ENCODE results near the gene TREML1. TPM values are rescaled to one million over a fixed set of nuclear protein-coding genes. Genes with fewer than 3 reads are reported as not detected.

TREML1 gene
- total RNA-seq, 6 donors from 2014 or later = 2.6 to 6.3 (median 4.4) TPM; not detected in 2

DNA sequence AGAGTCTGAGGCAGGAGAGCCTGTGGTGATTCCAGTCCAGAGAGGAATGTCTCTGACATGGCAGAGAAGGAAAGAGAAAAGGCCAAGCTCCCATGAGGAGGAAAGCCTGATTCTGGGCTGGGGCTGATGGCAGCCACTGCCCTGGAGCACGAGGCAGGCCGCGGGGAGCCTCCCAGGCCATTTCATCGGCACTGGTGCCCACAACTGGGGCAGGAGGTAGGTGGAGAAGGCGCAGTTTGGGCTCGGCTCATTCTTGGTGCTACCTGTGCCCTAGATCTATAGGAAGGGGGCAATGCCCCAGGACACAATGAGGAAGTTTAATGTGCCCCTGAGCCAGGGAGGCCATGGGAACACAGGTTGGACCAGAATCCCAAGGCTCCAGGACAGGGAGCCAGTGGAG is 2.6 kb upstream of the TREML1 start:
- no peak for ATAC-seq (ENCODE audit: low FRiP score in 2 of 2)
- 90 to 95% methylated on average over 6 of the region's 6 CpGs for WGBS, 2 donors
- H3K4me1 ChIP-seq = peaks cover 0 to 6% (median 2%) of the 10 kb centered on the region in 4 donors
- no peaks in the 10 kb centered on the region for H3K27me3 ChIP-seq
- peak in 1 of 2 donors; percentile 18 for DNase-seq
- H3K36me3 ChIP-seq = no peaks in the 10 kb centered on the region
- TF ChIP-seq, protein P1, sequence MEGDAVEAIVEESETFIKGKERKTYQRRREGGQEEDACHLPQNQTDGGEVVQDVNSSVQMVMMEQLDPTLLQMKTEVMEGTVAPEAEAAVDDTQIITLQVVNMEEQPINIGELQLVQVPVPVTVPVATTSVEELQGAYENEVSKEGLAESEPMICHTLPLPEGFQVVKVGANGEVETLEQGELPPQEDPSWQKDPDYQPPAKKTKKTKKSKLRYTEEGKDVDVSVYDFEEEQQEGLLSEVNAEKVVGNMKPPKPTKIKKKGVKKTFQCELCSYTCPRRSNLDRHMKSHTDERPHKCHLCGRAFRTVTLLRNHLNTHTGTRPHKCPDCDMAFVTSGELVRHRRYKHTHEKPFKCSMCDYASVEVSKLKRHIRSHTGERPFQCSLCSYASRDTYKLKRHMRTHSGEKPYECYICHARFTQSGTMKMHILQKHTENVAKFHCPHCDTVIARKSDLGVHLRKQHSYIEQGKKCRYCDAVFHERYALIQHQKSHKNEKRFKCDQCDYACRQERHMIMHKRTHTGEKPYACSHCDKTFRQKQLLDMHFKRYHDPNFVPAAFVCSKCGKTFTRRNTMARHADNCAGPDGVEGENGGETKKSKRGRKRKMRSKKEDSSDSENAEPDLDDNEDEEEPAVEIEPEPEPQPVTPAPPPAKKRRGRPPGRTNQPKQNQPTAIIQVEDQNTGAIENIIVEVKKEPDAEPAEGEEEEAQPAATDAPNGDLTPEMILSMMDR (IDR thresholded peaks at IDR 0.05) = no peak
- no peak for TF ChIP-seq POLR2AphosphoS5 (IDR thresholded peaks at IDR 0.05)
- no peak for TF ChIP-seq POLR2A (IDR thresholded peaks at IDR 0.05)
- TF ChIP-seq EP300 (IDR thresholded peaks at IDR 0.05) = no peak
- H3K27ac ChIP-seq = no peak overlapping the region
- no peak overlapping the region for H3K4me3 ChIP-seq
- H3K9me3 ChIP-seq = no peaks in the 10 kb centered on the region

DNA sequence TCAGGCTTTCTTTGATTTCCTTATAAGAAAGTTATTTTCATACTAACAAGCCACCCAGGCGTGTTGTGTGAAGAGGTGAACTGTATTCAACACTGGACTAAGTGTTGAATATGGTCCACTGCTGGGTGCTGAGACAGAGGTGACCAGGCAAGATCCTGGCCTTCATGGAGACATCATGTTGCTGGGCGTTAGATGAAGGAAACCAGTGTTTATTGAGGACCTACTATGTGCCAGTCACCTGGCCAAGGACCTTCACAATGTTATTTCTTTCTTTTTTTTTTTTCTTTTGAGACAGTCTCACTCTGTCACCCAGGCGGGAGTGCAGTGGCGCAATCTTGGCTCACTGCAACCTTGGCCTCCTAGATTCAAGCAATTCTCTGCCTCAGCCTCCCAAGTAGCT is 1.9 kb upstream of the TREML1 start:
- DNase-seq (no peak), ATAC-seq (ENCODE audit: low FRiP score in 2 of 2) (no peak)
- H3K36me3 ChIP-seq = no peaks in the 10 kb centered on the region
- H3K27ac ChIP-seq = no peak overlapping the region
- no peaks in the 10 kb centered on the region for H3K27me3 ChIP-seq
- peaks cover 0 to 6% (median 2%) of the 10 kb centered on the region in 4 donors for H3K4me1 ChIP-seq
- no peak for TF ChIP-seq POLR2AphosphoS5 (IDR thresholded peaks at IDR 0.05)
- TF ChIP-seq EP300 (IDR thresholded peaks at IDR 0.05) = no peak
- TF ChIP-seq, protein P1 (IDR thresholded peaks at IDR 0.05) = no peak
- no peak for TF ChIP-seq POLR2A (IDR thresholded peaks at IDR 0.05)
- no peak overlapping the region for H3K4me3 ChIP-seq
- WGBS, 2 donors = 85 to 89% methylated on average over 4 of the region's 4 CpGs
- H3K9me3 ChIP-seq = no peaks in the 10 kb centered on the region

GRCh38 chr6:41155132-41155805 is 1.1 kb upstream of the TREML1 start:
- no peaks in the 10 kb centered on the region for H3K9me3 ChIP-seq
- DNase-seq (no peak), ATAC-seq (ENCODE audit: low FRiP score in 2 of 2) (no peak)
- no peaks in the 10 kb centered on the region for H3K27me3 ChIP-seq
- TF ChIP-seq, protein P1 (IDR thresholded peaks at IDR 0.05) = no peak
- TF ChIP-seq POLR2A (IDR thresholded peaks at IDR 0.05) = no peak
- no peak for TF ChIP-seq EP300 (IDR thresholded peaks at IDR 0.05)
- TF ChIP-seq POLR2AphosphoS5 (IDR thresholded peaks at IDR 0.05) = no peak
- H3K27ac ChIP-seq = no peak overlapping the region
- H3K36me3 ChIP-seq = no peaks in the 10 kb centered on the region
- 36 to 49% methylated on average over 7 of the region's 7 CpGs for WGBS, 2 donors
- no peak overlapping the region for H3K4me3 ChIP-seq
- H3K4me1 ChIP-seq = peaks cover 0 to 6% (median 2%) of the 10 kb centered on the region in 4 donors

DNA sequence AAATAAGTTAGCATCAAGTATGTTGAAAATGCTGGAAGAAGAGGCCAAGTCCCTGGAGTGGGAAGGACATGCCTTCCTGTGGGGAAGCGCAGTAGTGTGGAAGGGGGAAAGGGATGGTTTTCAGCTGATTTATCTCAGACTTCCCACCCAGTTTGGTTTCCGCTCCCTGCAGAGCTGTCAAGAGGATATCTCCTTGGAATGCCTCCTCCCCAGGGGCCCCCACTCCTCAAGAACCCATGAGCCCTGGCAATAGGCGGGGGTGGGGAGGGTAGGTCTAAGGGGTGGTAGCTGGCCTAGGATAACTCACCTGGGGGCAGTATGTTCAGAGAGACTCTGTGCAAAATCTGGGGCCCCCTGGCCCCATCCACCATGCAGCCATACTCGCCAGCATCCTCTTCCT is 696 bp downstream of the TREML1 start:
- TF ChIP-seq, protein P1 (IDR thresholded peaks at IDR 0.05) = no peak
- TF ChIP-seq POLR2AphosphoS5 (IDR thresholded peaks at IDR 0.05) (no peak), EP300 (IDR thresholded peaks at IDR 0.05) (no peak), POLR2A (IDR thresholded peaks at IDR 0.05) (no peak)
- H3K27ac ChIP-seq = no peak overlapping the region
- WGBS, 2 donors = 74 to 79% methylated on average over 3 to 4 of the region's 4 CpGs

DNA sequence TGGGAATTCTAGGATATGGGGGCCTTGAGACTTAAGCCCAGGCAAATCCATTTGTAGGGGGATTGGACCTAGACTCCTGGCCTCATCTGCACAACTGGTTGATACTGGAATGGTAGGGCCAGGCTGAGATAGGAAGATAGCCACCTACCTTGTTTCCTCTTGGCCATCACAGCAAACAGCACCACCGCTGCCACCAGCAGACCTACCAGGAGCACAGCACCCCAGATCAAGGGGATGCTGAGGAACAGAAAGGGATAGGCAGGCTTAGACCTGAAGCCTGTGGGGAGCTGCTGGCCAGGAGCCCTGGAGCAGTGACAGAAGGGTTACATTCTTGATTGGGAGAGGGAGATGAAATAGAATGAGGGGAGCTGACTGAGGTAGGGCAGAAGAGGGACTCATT is 3.5 kb downstream of the TREML1 start:
- Histone ChIP-seq H3K4me3 (no peak overlapping the region), H3K27me3 (no peaks in the 10 kb centered on the region), H3K4me1 (no peaks in the 10 kb centered on the region), H3K36me3 (peaks cover 0 to 3% (median 0%) of the 10 kb centered on the region in 4 donors), H3K9me3 (no peaks in the 10 kb centered on the region), H3K27ac (no peak overlapping the region)
- TF ChIP-seq, protein P1 (IDR thresholded peaks at IDR 0.05) = no peak
- no peak for TF ChIP-seq POLR2AphosphoS5 (IDR thresholded peaks at IDR 0.05)
- no peak for TF ChIP-seq EP300 (IDR thresholded peaks at IDR 0.05)
- TF ChIP-seq POLR2A (IDR thresholded peaks at IDR 0.05) = no peak
- WGBS, 2 donors = 100% methylated on average over 1 of the region's 1 CpG
- ATAC-seq (ENCODE audit: low FRiP score in 2 of 2) = no peak
- DNase-seq = no peak

More for the DNA sequence above, 696 bp downstream of the TREML1 start:
- Histone ChIP-seq H3K36me3 (peaks cover 0 to 3% (median 0%) of the 10 kb centered on the region in 4 donors), H3K4me3 (no peak overlapping the region), H3K4me1 (no peaks in the 10 kb centered on the region), H3K9me3 (no peaks in the 10 kb centered on the region), H3K27me3 (no peaks in the 10 kb centered on the region)
- ATAC-seq (ENCODE audit: low FRiP score in 2 of 2) (no peak), DNase-seq (no peak)

All from upper lobe of left lung (tissue), 6 donors.